Hepatocyte (in vitro differentiated cells): ENCODE results near the gene JAML. TPM values are rescaled to one million over a fixed set of nuclear protein-coding genes. Genes with fewer than 3 reads are reported as not detected.

ENCODE experiments used
- DNase-seq: peaks from one replicate; pipeline ENCODE4 v3.0.0-alpha.2; 2016; ENCODE audit warnings: low spot score
- H2AFZ ChIP-seq: fragments of 200-600 bp; sonication (generic); 2 replicates; pipeline ENCODE4 v1.6.0; 2016; ENCODE audit warnings: antibody characterized with exemption, mild to moderate bottlenecking
- H3K27ac ChIP-seq: fragments of 200-600 bp; sonication (generic); 2 replicates; pipeline ENCODE4 v1.5.1; 2016; ENCODE audit warnings: mild to moderate bottlenecking
- H3K27me3 ChIP-seq: fragments of 200-600 bp; sonication (generic); 2 replicates; pipeline ENCODE4 v1.6.1; 2016
- H3K36me3 ChIP-seq: fragments of 200-600 bp; sonication (generic); replicated peaks from 2 replicates; pipeline ENCODE4 v1.5.1; 2016; ENCODE audit warnings: low read depth; ENCODE audit not compliant: insufficient read depth
- H3K4me1 ChIP-seq: fragments of 200-600 bp; sonication (generic); 2 replicates; pipeline ENCODE4 v1.5.1; 2016; ENCODE audit warnings: mild to moderate bottlenecking, moderate library complexity; ENCODE audit not compliant: insufficient read depth
- H3K4me2 ChIP-seq: fragments of 200-600 bp; sonication (generic); 2 replicates; pipeline ENCODE4 v1.6.0; 2016
- H3K4me3 ChIP-seq: fragments of 200-600 bp; sonication (generic); 2 replicates; pipeline ENCODE4 v1.5.1; 2016; ENCODE audit warnings: mild to moderate bottlenecking
- H3K79me2 ChIP-seq: fragments of 200-600 bp; sonication (generic); 2 replicates; pipeline ENCODE4 v1.6.0; 2017; ENCODE audit warnings: mild to moderate bottlenecking
- H3K9me2 ChIP-seq: fragments of 200-600 bp; sonication (generic); replicated peaks from 2 replicates; pipeline ENCODE4 v1.6.0; 2017; ENCODE audit warnings: mild to moderate bottlenecking; ENCODE audit not compliant: insufficient read depth
- H3K9me3 ChIP-seq: fragments of 200-600 bp; sonication (generic); 2 replicates; pipeline ENCODE4 v1.5.1; 2016; ENCODE audit warnings: low read depth, mild to moderate bottlenecking
- H4K20me1 ChIP-seq: fragments of 200-600 bp; sonication (generic); 2 replicates; pipeline ENCODE4 v1.6.0; 2016; ENCODE audit warnings: mild to moderate bottlenecking; ENCODE audit not compliant: insufficient read depth, poor library complexity, severe bottlenecking
- EZH2 ChIP-seq: fragments of 200-600 bp; sonication (generic); IDR thresholded peaks from 2 replicates; pipeline ENCODE4 v1.6.1; 2016; ENCODE audit warnings: antibody characterized with exemption, mild to moderate bottlenecking, borderline replicate concordance
- EZH2phosphoT487 ChIP-seq: fragments of 200-600 bp; sonication (generic); IDR thresholded peaks from one replicate; pipeline ENCODE4 v1.6.1; 2018; ENCODE audit warnings: antibody characterized with exemption, mild to moderate bottlenecking, low read depth, moderate library complexity; ENCODE audit not compliant: unreplicated experiment, severe bottlenecking
- WGBS: methylation state at CpG from one replicate; pipeline ENCODE4 v1.1.6; 2016; ENCODE audit warnings: low lambda C conversion rate; ENCODE audit errors: missing lambda C conversion rate; 5-methylcytosine and 5-hydroxymethylcytosine counted together
- polyA plus RNA-seq: library from polyadenylated mRNA; unstranded; fragments of >200 nt; fragmentation: Nextera tagmentation; extraction: Ambion mirVana; gene quantifications from 2 replicates; pipeline ENCODE4 v1.2.1, GENCODE V29; 2016
- total RNA-seq: library from RNA; depleted of rRNA; stranded (reverse); fragments of >200 nt; gene quantifications from 2 replicates; pipeline ENCODE4 v1.2.3, GENCODE V29; 2014
- TF ChIP-seq, protein P1 (sequence below): fragments of 200-600 bp; sonication (generic); IDR thresholded peaks from 2 replicates; pipeline ENCODE4 v1.5.1; 2016; ENCODE audit warnings: antibody characterized with exemption, mild to moderate bottlenecking; ENCODE audit not compliant: poor library complexity

JAML gene
- total and polyA plus RNA-seq, 2 experiments from 2014 or later = 5.3 to 5.9 TPM

DNA sequence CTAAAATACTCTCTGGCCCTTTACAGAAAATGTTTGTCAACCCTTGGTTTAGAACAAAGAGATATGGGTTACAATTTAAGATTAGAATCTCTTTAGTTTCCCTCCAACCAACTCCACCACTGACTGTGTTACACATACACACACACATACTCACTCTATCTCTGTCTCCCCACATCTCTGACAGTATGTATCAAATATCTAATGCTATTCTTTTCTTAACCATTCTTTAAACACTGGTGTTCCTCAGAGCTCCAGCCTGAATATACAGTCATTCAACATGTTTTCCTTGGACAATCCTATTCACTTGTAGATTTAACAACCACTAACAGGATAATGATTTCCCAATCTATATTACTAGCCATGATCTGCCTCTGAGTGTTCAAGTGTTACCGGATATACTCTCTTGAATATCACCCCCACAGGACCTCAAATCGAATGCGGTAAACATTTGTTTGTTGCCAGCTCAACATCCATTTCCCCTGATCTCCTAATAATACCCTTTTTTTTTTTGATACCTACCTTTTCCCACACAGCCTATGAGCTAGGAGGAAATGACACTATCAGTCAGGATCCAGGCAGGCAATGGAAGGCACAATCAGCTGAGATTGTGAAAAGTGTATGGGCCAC, 21.2 kb upstream of the JAML start:
- peaks cover 13% of the 10 kb centered on the region for H3K4me1 ChIP-seq
- H3K9me2 ChIP-seq = no peaks in the 10 kb centered on the region
- H2AFZ ChIP-seq = no peak overlapping the region
- H4K20me1 ChIP-seq = no peaks in the 10 kb centered on the region
- DNase-seq = no peak
- no peak overlapping the region for H3K4me3 ChIP-seq
- no peaks in the 10 kb centered on the region for H3K9me3 ChIP-seq
- H3K27ac ChIP-seq = peak overlapping the region; percentile 30
- 97% methylated on average over 3 of the region's 3 CpGs for WGBS
- peaks cover 44% of the 10 kb centered on the region for H3K79me2 ChIP-seq
- no peaks in the 10 kb centered on the region for H3K27me3 ChIP-seq
- no peak for TF ChIP-seq EZH2phosphoT487
- TF ChIP-seq, protein P1, sequence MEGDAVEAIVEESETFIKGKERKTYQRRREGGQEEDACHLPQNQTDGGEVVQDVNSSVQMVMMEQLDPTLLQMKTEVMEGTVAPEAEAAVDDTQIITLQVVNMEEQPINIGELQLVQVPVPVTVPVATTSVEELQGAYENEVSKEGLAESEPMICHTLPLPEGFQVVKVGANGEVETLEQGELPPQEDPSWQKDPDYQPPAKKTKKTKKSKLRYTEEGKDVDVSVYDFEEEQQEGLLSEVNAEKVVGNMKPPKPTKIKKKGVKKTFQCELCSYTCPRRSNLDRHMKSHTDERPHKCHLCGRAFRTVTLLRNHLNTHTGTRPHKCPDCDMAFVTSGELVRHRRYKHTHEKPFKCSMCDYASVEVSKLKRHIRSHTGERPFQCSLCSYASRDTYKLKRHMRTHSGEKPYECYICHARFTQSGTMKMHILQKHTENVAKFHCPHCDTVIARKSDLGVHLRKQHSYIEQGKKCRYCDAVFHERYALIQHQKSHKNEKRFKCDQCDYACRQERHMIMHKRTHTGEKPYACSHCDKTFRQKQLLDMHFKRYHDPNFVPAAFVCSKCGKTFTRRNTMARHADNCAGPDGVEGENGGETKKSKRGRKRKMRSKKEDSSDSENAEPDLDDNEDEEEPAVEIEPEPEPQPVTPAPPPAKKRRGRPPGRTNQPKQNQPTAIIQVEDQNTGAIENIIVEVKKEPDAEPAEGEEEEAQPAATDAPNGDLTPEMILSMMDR = no peak
- no peak for TF ChIP-seq EZH2
- H3K36me3 ChIP-seq = no peaks in the 10 kb centered on the region
- H3K4me2 ChIP-seq = no peak overlapping the region

GRCh38 chr11:118243993-118244762, 19.4 kb upstream of the JAML start:
- Histone ChIP-seq H3K36me3 (no peaks in the 10 kb centered on the region), H3K4me3 (no peak overlapping the region), H3K4me2 (no peak overlapping the region), H2AFZ (no peak overlapping the region), H3K9me2 (no peaks in the 10 kb centered on the region), H3K4me1 (peaks cover 23% of the 10 kb centered on the region), H3K79me2 (peaks cover 30% of the 10 kb centered on the region), H3K27ac (no peak overlapping the region), H4K20me1 (no peaks in the 10 kb centered on the region), H3K9me3 (no peaks in the 10 kb centered on the region), H3K27me3 (no peaks in the 10 kb centered on the region)
- DNase-seq = no peak
- TF ChIP-seq EZH2 (no peak), EZH2phosphoT487 (no peak)
- TF ChIP-seq, protein P1 = no peak
- WGBS = 66% methylated on average over 3 of the region's 3 CpGs

DNA sequence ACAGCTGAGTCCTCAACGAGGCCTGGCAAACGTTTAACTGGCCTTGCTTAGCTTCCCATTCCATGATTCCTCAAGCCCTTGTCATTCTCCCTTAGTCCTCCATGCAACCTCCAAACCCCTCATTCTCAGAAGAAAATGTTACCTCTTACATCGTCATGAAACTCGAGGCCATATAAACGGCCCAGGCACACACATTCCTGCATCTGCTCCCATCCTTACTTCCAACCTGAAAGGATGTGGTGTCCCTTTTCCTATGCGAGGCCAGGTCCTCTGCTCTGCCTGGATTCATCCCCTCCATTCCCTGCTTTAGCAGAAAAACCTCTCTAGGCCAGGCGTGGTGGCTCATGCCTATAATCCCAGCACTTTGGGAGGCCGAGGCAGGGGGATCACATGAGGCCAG, 18.4 kb upstream of the JAML start:
- Histone ChIP-seq H3K4me2 (no peak overlapping the region), H3K9me3 (no peaks in the 10 kb centered on the region), H4K20me1 (no peaks in the 10 kb centered on the region), H3K4me3 (no peak overlapping the region), H3K27me3 (no peaks in the 10 kb centered on the region), H2AFZ (no peak overlapping the region), H3K4me1 (peaks cover 23% of the 10 kb centered on the region), H3K27ac (no peak overlapping the region), H3K36me3 (no peaks in the 10 kb centered on the region), H3K79me2 (peaks cover 22% of the 10 kb centered on the region), H3K9me2 (no peaks in the 10 kb centered on the region)
- WGBS = 67% methylated on average over 8 of the region's 8 CpGs
- TF ChIP-seq EZH2 (no peak), EZH2phosphoT487 (no peak)
- TF ChIP-seq, protein P1 = no peak
- no peak for DNase-seq
